Esophagus squamous epithelium (tissue), 4 donors: ENCODE data around the gene XRRA1.

Experiments used
- CTCF ChIP-seq, 6 experiments: fragments of 450-650 bp in 4 of 6; fragments of 200-600 bp in 2 of 6; sonication (generic) in 2 of 6; IDR thresholded peaks; one replicate each; pipeline ENCODE4 v1.5.1; 2016 to 2019; ENCODE audit warnings: antibody characterized with exemption in 6 of 6, mild to moderate bottlenecking in 4 of 6, moderate library complexity in 4 of 6
- POLR2A ChIP-seq, 4 donors: fragments of 450-650 bp; IDR thresholded peaks; one replicate each; pipeline ENCODE4 v1.6.1; 2017; ENCODE audit warnings: antibody characterized with exemption in 4 of 4, mild to moderate bottlenecking in 4 of 4, moderate library complexity in 3 of 4

GRCh38 chr11:74818283-74818946, 130.5 kb downstream of the XRRA1 start:
- no peak for TF ChIP-seq POLR2A (IDR thresholded peaks at IDR 0.05)
- no peak for TF ChIP-seq CTCF (IDR thresholded peaks at IDR 0.05)
